GM12878 (cell line): ENCODE measurements around the gene SCCPDH. TPM values are rescaled to one million over a fixed set of nuclear protein-coding genes. Genes with fewer than 3 reads are reported as not detected.

Source experiments
- ATAC-seq: fragments of 200-7000 bp; cut with Tn5 transposase; 3 replicates; pipeline ENCODE4 v1.9.1; 2020; ENCODE audit warnings: mild to moderate bottlenecking, moderate library complexity
- BruUV-seq: library from RNA; stranded (reverse); fragments of 400-500 nt; replicated peaks from 2 replicates; lab custom pipeline; 2021; lab: Mats Ljungman, UMichigan
- CTCF ChIA-PET: fragments of 300-600 bp; sonication (Branson Sonifier 250); formaldehyde crosslinking; extraction: SDS; loops from one replicate; lab custom pipeline; 2021; ENCODE audit warnings: inconsistent platforms; lab: Yijun Ruan, JAX
- POLR2A ChIA-PET: fragments of 350-600 bp; formaldehyde crosslinking; extraction: SDS; loops from one replicate; lab custom pipeline; 2021; ENCODE audit warnings: inconsistent platforms; lab: Charles Lee
- RAD21 ChIA-PET: fragments of 300-600 bp; sonication (Branson Sonifier 250); formaldehyde crosslinking; loops from one replicate; lab custom pipeline; 2023; ENCODE audit warnings: antibody characterized with exemption; ENCODE audit not compliant: unreplicated experiment; lab: Charles Lee
- SMC1A ChIA-PET: fragments of 300-600 bp; sonication (Branson Sonifier 250); formaldehyde crosslinking; loops from one replicate; lab custom pipeline; 2023; ENCODE audit not compliant: unreplicated experiment, uncharacterized antibody; lab: Charles Lee
- DNase-seq: peaks from one replicate; pipeline ENCODE4 v3.0.0-alpha.2; 2011; ENCODE audit warnings: low read depth, low spot score
- FAIRE-seq: peaks from 3 replicates; lab custom pipeline; 2011; peaks lifted over from hg19 to GRCh38; lab: Jason Lieb, UNC
- H2AFZ ChIP-seq: 2 replicates; pipeline ENCODE4 v1.6.0; 2011; ENCODE audit warnings: low read depth, low read length, control low read depth; ENCODE audit not compliant: control insufficient read depth
- H3K27ac ChIP-seq: 2 replicates; pipeline ENCODE4 v1.5.1; 2011; ENCODE audit warnings: control low read depth; ENCODE audit not compliant: control insufficient read depth, insufficient read depth
- H3K27me3 ChIP-seq, 2 experiments: replicated peaks in 1 of 2; 2 replicates each; pipeline versions ENCODE4 v1.6.0 to v1.6.1; 2011; ENCODE audit warnings: low read length in 1 of 2; ENCODE audit not compliant: control insufficient read depth in 2 of 2, insufficient read depth in 2 of 2
- H3K36me3 ChIP-seq, 2 experiments: 2 replicates each; pipeline ENCODE4 v1.5.1; 2011; ENCODE audit warnings: low read length in 1 of 2; ENCODE audit not compliant: control insufficient read depth in 2 of 2, insufficient read depth in 2 of 2
- H3K4me1 ChIP-seq: 2 replicates; pipeline ENCODE4 v1.6.1; 2011; ENCODE audit warnings: mild to moderate bottlenecking, low read length, moderate library complexity, mixed read lengths; ENCODE audit not compliant: control insufficient read depth, insufficient read depth
- H3K4me2 ChIP-seq: 2 replicates; pipeline ENCODE4 v1.6.0; 2011; ENCODE audit warnings: control low read depth; ENCODE audit not compliant: control insufficient read depth, insufficient read depth
- H3K4me3 ChIP-seq: fragments of 200-600 bp; sonication (generic); 2 replicates; pipeline ENCODE4 v1.5.1; 2016
- H3K79me2 ChIP-seq: 2 replicates; pipeline ENCODE4 v1.6.0; 2011; ENCODE audit warnings: low read length; ENCODE audit not compliant: control insufficient read depth, insufficient read depth
- H3K9ac ChIP-seq: 2 replicates; pipeline ENCODE4 v1.8.0; 2011; ENCODE audit warnings: low read length, control low read depth, mixed read lengths; ENCODE audit not compliant: control insufficient read depth, insufficient read depth
- H3K9me3 ChIP-seq: replicated peaks from 3 replicates; pipeline ENCODE4 v1.5.1; 2011; ENCODE audit warnings: mild to moderate bottlenecking, low read length; ENCODE audit not compliant: control insufficient read depth, insufficient read depth
- H4K20me1 ChIP-seq: 2 replicates; pipeline ENCODE4 v1.6.0; 2011; ENCODE audit not compliant: control insufficient read depth, insufficient read depth
- EP300 ChIP-seq, 2 experiments: fragments of 150-350 bp in 1 of 2; IDR thresholded peaks; 2 replicates each; pipeline ENCODE4 v1.6.1; 2011 to 2012; ENCODE audit warnings: low read depth in 2 of 2, low read length in 2 of 2, borderline replicate concordance in 1 of 2, improper control_type of control experiment in 1 of 2, inconsistent platforms in 1 of 2; ENCODE audit not compliant: control insufficient read depth in 1 of 2
- HDAC6 ChIP-seq: fragments of 200-600 bp; sonication (generic); IDR thresholded peaks from one replicate; pipeline ENCODE4 v1.8.0; 2017; ENCODE audit warnings: antibody characterized with exemption; ENCODE audit not compliant: unreplicated experiment
- KDM1A ChIP-seq: fragments of 200-600 bp; sonication (generic); IDR thresholded peaks from 2 replicates; pipeline ENCODE4 v1.6.1; 2016; ENCODE audit warnings: borderline replicate concordance
- LARP7 ChIP-seq: fragments of 450-650 bp; IDR thresholded peaks from 2 replicates; pipeline ENCODE4 v1.6.1; 2017; ENCODE audit warnings: mild to moderate bottlenecking
- SPI1 ChIP-seq: IDR thresholded peaks from 2 replicates; pipeline ENCODE4 v1.6.1; 2011; ENCODE audit warnings: low read depth, mild to moderate bottlenecking, low read length, moderate library complexity, borderline replicate concordance; ENCODE audit not compliant: insufficient read depth
- SREBF1 ChIP-seq: IDR thresholded peaks from 2 replicates; pipeline ENCODE4 v1.6.1; 2012; ENCODE audit warnings: mild to moderate bottlenecking, low read length
- TCF7 ChIP-seq: IDR thresholded peaks from 2 replicates; pipeline ENCODE4 v1.6.1; 2014; ENCODE audit warnings: antibody characterized with exemption, borderline replicate concordance
- YBX1 ChIP-seq: fragments of 450-650 bp; IDR thresholded peaks from 2 replicates; pipeline ENCODE4 v1.6.1; 2016; ENCODE audit warnings: antibody characterized with exemption
- ZNF207 ChIP-seq: fragments of 450-650 bp; IDR thresholded peaks from 2 replicates; pipeline ENCODE4 v1.6.1; 2014; ENCODE audit warnings: antibody characterized with exemption, mild to moderate bottlenecking, borderline replicate concordance
- WGBS: methylation state at CpG from one replicate; pipeline ENCODE4 v1.1.6; 2016; ENCODE audit warnings: low lambda C conversion rate; ENCODE audit not compliant: insufficient replicate concordance, insufficient coverage; ENCODE audit errors: missing lambda C conversion rate; 5-methylcytosine and 5-hydroxymethylcytosine counted together
- in situ Hi-C: fragments of 300-500 bp; cut with MboI; formaldehyde crosslinking; loops from 9 replicates; pipeline ENCODE4 v1.14.3; 2018; ENCODE audit warnings: mixed read lengths
- intact Hi-C: fragments of 100-400 bp; cut with micrococcal nuclease; formaldehyde crosslinking; loops from one replicate; pipeline ENCODE4 v1.14.2; 2022; ENCODE audit not compliant: unreplicated experiment
- polyA plus RNA-seq, 11 experiments: library from polyadenylated mRNA; depleted of rRNA in 4 of 11; unstranded in 6 of 11; stranded (reverse) in 5 of 11; fragments of >200 nt; fragmentation: Nextera tagmentation in 4 of 11; fragmentation: Illumina TruSeq in 1 of 11; extraction: Ambion mirVana in 4 of 11; extraction: Trizol in 1 of 11; gene quantifications; 1 replicate in 1 of 11; 2 replicates in 10 of 11; pipeline versions ENCODE4 v1.2.1 to v1.2.3, GENCODE V29; 2011 to 2016; ENCODE audit warnings: inconsistent platforms in 2 of 11, missing spikeins in 2 of 11, low read depth in 1 of 11
- total RNA-seq, 4 experiments: library from RNA; depleted of rRNA in 3 of 4; stranded (reverse); fragments of >200 nt in 3 of 4; fragmentation: Illumina TruSeq in 1 of 4; extraction: Trizol in 1 of 4; gene quantifications; 2 replicates each; pipeline versions ENCODE4 v1.2.1 to v1.2.3, GENCODE V29; 2013 to 2021
- TF ChIP-seq, protein P1 (sequence below): IDR thresholded peaks from 2 replicates; pipeline ENCODE4 v1.6.1; 2011; ENCODE audit warnings: mild to moderate bottlenecking, low read depth, low read length, moderate library complexity; ENCODE audit not compliant: insufficient replicate concordance
- TF ChIP-seq, protein P2 (sequence below): IDR thresholded peaks from 2 replicates; pipeline ENCODE4 v1.6.1; 2012; ENCODE audit warnings: low read depth, low read length, improper control_type of control experiment
- TF ChIP-seq, protein P3 (sequence below): fragments of 450-650 bp; IDR thresholded peaks from 2 replicates; pipeline ENCODE4 v1.6.1; 2017; ENCODE audit warnings: mild to moderate bottlenecking, moderate library complexity

SCCPDH gene
- total and polyA plus RNA-seq, 10 of the 15 experiments (the other 5 are each of a cell fraction or from before 2014, with no cell fraction given), result 5.4 to 44.8 (median 24.5) TPM

DNA sequence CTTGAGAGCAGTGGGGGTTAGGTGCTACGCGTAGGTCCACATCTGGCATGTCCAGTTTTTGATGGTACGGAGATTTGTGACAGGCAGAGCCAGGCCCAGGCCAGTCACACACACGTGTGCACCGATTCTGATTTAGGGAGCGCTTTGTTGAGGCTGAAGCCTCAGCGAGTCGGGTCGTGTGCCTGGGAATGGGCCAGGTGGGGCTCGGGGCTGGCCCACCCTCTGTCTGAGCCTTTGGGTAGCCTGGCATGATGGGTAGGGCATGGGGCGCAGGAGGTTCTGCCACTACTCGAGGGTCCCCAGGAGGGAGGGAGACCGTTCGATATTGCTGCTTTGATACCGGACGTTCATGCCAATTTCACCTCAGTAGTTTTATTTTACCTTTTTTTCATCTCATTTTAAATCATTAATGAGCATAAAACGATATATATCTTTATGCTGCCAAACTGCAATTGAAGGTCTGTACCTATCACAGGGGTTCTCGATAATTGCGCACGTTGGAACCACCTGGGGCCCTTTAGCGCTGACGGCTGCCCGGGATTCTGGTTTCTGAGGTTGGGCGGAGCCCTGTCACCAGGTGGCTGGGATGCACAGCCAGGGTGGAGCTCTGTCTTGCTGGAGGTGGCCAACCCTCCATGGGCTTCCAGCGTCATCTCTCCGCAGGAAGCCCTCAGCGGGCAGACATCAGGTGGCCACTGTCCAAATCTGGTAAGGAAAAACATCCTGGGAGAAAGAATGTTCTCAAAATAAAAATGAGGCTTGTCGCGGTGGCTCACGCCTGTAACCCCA, 71.9 kb downstream of the SCCPDH start:
- RAD21 ChIA-PET, result no interaction called here
- Histone ChIP-seq H3K36me3 (no peaks in the 10 kb centered on the region), H3K4me2 (no peak overlapping the region), H3K79me2 (no peaks in the 10 kb centered on the region), H3K4me1 (no peaks in the 10 kb centered on the region), H3K27ac (no peak overlapping the region), H2AFZ (no peak overlapping the region), H3K9me3 (no peaks in the 10 kb centered on the region), H3K9ac (no peak overlapping the region), H3K27me3 (no peaks in the 10 kb centered on the region), H4K20me1 (no peaks in the 10 kb centered on the region), H3K4me3 (no peak overlapping the region)
- in situ Hi-C loops, result no loop called here
- CTCF ChIA-PET, result no interaction called here
- no peak for FAIRE-seq
- ATAC-seq, result no peak
- intact Hi-C loops, result no loop called here
- TF ChIP-seq, protein P1, sequence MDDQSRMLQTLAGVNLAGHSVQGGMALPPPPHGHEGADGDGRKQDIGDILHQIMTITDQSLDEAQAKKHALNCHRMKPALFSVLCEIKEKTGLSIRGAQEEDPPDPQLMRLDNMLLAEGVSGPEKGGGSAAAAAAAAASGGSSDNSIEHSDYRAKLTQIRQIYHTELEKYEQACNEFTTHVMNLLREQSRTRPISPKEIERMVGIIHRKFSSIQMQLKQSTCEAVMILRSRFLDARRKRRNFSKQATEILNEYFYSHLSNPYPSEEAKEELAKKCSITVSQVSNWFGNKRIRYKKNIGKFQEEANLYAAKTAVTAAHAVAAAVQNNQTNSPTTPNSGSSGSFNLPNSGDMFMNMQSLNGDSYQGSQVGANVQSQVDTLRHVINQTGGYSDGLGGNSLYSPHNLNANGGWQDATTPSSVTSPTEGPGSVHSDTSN, result no peak
- TF ChIP-seq SREBF1 (no peak), SPI1 (no peak), TCF7 (no peak), LARP7 (no peak)
- BruUV-seq, result no TSS peak
- POLR2A ChIA-PET, result no interaction called here
- SMC1A ChIA-PET, result no interaction called here
- WGBS, result 79% methylated on average over 30 of the region's 30 CpGs
- DNase-seq, result no peak

DNA sequence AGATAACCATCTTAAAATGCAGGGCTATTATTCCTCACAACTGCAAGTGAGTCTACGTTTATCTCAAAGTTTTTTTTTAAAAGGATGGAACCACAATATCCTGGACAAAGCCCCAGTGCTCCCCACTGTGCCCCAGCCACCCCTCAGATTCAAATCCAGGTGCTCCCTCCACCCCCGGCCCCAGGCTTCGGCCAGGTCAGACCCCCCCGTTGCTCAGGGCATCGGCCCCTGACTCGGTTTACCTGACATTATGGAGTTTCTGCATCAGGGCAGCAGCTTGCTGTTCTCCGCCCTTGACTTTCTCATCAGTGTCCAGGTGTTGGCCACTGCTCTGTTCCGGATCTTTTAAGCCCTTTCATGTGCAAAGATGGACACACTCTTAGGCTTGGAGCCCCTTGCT, 72.9 kb downstream of the SCCPDH start:
- ChIA-PET CTCF (no interaction called here), POLR2A (no interaction called here), RAD21 (no interaction called here), SMC1A (no interaction called here)
- Histone ChIP-seq H3K79me2 (no peaks in the 10 kb centered on the region), H3K4me3 (no peak overlapping the region), H3K27ac (no peak overlapping the region), H3K36me3 (no peaks in the 10 kb centered on the region), H3K9ac (no peak overlapping the region), H3K9me3 (no peaks in the 10 kb centered on the region), H3K4me1 (no peaks in the 10 kb centered on the region), H4K20me1 (no peaks in the 10 kb centered on the region), H3K27me3 (no peaks in the 10 kb centered on the region), H2AFZ (no peak overlapping the region), H3K4me2 (no peak overlapping the region)
- ATAC-seq (no peak), FAIRE-seq (no peak), DNase-seq (no peak)
- in situ Hi-C loops (no loop called here), intact Hi-C loops (no loop called here)
- no TSS peak for BruUV-seq
- WGBS, result 22% methylated on average over 7 of the region's 8 CpGs
- no peak for TF ChIP-seq EP300 (IDR thresholded peaks at IDR 0.05; ENCODE audit: borderline replicate concordance in 1 of 2, control insufficient read depth in 1 of 2, low read depth in 2 of 2, low read length in 2 of 2)
- no peak for TF ChIP-seq KDM1A
- no peak for TF ChIP-seq HDAC6
- TF ChIP-seq, protein P2, sequence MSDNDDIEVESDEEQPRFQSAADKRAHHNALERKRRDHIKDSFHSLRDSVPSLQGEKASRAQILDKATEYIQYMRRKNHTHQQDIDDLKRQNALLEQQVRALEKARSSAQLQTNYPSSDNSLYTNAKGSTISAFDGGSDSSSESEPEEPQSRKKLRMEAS, result no peak
- TF ChIP-seq YBX1, result no peak
- TF ChIP-seq, protein P3, sequence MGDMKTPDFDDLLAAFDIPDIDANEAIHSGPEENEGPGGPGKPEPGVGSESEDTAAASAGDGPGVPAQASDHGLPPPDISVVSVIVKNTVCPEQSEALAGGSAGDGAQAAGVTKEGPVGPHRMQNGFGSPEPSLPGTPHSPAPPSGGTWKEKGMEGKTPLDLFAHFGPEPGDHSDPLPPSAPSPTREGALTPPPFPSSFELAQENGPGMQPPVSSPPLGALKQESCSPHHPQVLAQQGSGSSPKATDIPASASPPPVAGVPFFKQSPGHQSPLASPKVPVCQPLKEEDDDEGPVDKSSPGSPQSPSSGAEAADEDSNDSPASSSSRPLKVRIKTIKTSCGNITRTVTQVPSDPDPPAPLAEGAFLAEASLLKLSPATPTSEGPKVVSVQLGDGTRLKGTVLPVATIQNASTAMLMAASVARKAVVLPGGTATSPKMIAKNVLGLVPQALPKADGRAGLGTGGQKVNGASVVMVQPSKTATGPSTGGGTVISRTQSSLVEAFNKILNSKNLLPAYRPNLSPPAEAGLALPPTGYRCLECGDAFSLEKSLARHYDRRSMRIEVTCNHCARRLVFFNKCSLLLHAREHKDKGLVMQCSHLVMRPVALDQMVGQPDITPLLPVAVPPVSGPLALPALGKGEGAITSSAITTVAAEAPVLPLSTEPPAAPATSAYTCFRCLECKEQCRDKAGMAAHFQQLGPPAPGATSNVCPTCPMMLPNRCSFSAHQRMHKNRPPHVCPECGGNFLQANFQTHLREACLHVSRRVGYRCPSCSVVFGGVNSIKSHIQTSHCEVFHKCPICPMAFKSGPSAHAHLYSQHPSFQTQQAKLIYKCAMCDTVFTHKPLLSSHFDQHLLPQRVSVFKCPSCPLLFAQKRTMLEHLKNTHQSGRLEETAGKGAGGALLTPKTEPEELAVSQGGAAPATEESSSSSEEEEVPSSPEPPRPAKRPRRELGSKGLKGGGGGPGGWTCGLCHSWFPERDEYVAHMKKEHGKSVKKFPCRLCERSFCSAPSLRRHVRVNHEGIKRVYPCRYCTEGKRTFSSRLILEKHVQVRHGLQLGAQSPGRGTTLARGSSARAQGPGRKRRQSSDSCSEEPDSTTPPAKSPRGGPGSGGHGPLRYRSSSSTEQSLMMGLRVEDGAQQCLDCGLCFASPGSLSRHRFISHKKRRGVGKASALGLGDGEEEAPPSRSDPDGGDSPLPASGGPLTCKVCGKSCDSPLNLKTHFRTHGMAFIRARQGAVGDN, result no peak
- TF ChIP-seq ZNF207, result no peak
